Medulla oblongata (tissue), 1 donor: Measurements from ENCODE around the gene DUSP14.

Experiments used
- DNase-seq: peaks from one replicate; pipeline ENCODE4 v3.0.0-alpha.2; 2015; ENCODE audit errors: extremely low spot score

The DUSP14 gene

GRCh38 chr17:37558299-37558698, 68.6 kb downstream of the DUSP14 start:
- DNase-seq, result no peak

- DNase-seq, result no peak
Observed at GRCh38 chr17:37562016-37562745, 72.5 kb downstream of the DUSP14 start.
